ENCODE measurements around the gene RBM6.

The RBM6 gene

DNA sequence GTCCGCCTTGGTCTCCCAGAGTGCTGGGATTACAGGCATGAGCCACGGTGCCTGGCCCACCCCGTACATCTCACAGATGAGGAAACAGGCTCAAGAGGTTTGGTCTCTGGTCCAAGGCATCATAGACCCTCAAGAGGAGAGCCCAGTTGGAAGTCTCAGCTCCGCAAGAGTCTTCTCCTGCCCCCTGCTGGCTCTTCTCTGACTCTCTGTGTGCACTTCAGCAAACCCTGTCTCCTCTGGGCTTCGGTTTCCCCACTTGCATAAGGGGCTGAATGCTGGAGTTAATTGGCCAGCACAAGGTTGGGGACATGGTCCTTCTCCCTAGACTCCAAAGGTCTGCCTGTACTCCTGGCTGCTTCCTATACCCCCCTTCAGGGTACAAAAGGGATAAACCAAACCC is 40.1 kb upstream of the RBM6 start:
- Histone ChIP-seq H3K27ac (ENCODE audit: low read depth, low read length) (no peak overlapping the region), H2BK5ac (ENCODE audit: low read depth, low read length, poor library complexity) (no peak overlapping the region), H3K4me2 (ENCODE audit: low read length) (no peak overlapping the region), H4K8ac (ENCODE audit: low read depth, low read length) (no peak overlapping the region), H2AK5ac (ENCODE audit: low read length) (no peak overlapping the region), H2BK120ac (ENCODE audit: insufficient read depth, low read length, poor library complexity) (no peak overlapping the region), H3K79me1 (ENCODE audit: low read length) (no peaks in the 10 kb centered on the region), H4K91ac (ENCODE audit: low read depth, low read length) (no peak overlapping the region), H3K36me3 (ENCODE audit: control insufficient read depth in 1 of 2, insufficient read depth in 2 of 2, low read length in 2 of 2) (no peaks in the 10 kb centered on the region), H2BK12ac (ENCODE audit: low read length) (no peak overlapping the region), H2AFZ (ENCODE audit: insufficient read depth, low read length, poor library complexity) (no peak overlapping the region), H3K14ac (ENCODE audit: low read length) (no peak overlapping the region), H3K27me3 (ENCODE audit: insufficient read depth, low read length) (no peaks in the 10 kb centered on the region), H3K9ac (ENCODE audit: low read length) (no peak overlapping the region), H3K9me3 (ENCODE audit: insufficient read depth, low read depth, low read length) (peaks cover 2% of the 10 kb centered on the region), H4K12ac (ENCODE audit: low read depth, low read length) (no peak overlapping the region), H3K79me2 (ENCODE audit: control insufficient read depth, insufficient read depth, low read length, poor library complexity) (no peaks in the 10 kb centered on the region), H3K23ac (ENCODE audit: low read length) (no peak overlapping the region), H3K4me3 (ENCODE audit: low read depth, low read length) (no peak overlapping the region), H3K4ac (ENCODE audit: low read depth, low read length) (no peak overlapping the region), H3K18ac (ENCODE audit: low read length) (no peak overlapping the region), H3K4me1 (ENCODE audit: control insufficient read depth in 1 of 2, insufficient read depth in 2 of 2, low read length in 2 of 2) (peaks cover 5 to 8% of the 10 kb centered on the region in 2 experiments)
- no peak for DNase-seq
- WGBS (ENCODE audit: extremely low coverage, insufficient coverage, insufficient read length), result no CpG with 5 or more reads among the region's 5 CpGs

DNA sequence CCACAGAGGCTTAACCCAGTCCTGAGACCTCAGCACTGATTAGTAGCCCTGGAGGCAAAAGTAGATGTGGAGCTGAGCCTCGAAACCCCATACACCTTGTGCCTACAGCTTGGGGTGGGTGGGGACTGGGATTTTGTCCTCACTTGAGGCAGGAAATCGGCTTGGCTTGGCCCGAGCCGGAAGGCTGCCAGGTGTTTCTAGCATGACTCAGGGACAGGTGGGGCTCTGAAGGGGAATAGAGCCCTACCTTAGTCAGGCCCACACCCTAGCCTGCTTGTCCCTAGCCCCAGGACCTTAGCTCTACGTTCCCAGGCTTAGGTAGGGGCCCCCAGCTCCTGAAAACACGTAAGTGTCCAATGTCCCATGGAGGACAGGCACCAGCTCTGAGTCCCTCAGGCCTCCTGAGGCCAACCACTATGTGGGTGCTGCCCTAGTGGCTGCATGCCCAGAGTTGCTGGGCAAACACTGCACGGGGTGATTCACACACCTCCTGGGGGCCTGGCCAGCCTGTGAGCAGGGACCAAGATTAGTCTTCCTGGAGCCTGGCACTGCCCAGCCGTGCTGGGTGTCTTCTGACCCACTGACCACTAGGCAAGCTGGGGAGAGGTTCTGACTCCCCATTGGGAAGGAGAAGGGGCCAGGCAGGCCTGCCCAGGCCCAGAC is 39.3 kb upstream of the RBM6 start:
- Histone ChIP-seq H3K4ac (ENCODE audit: low read depth, low read length) (no peak overlapping the region), H3K79me1 (ENCODE audit: low read length) (no peaks in the 10 kb centered on the region), H3K27ac (ENCODE audit: low read depth, low read length) (no peak overlapping the region), H2BK120ac (ENCODE audit: insufficient read depth, low read length, poor library complexity) (no peak overlapping the region), H3K79me2 (ENCODE audit: control insufficient read depth, insufficient read depth, low read length, poor library complexity) (no peaks in the 10 kb centered on the region), H3K14ac (ENCODE audit: low read length) (no peak overlapping the region), H3K4me2 (ENCODE audit: low read length) (no peak overlapping the region), H4K91ac (ENCODE audit: low read depth, low read length) (no peak overlapping the region), H3K9me3 (ENCODE audit: insufficient read depth, low read depth, low read length) (peaks cover 2% of the 10 kb centered on the region), H2BK5ac (ENCODE audit: low read depth, low read length, poor library complexity) (no peak overlapping the region), H2BK12ac (ENCODE audit: low read length) (no peak overlapping the region), H2AFZ (ENCODE audit: insufficient read depth, low read length, poor library complexity) (no peak overlapping the region), H3K4me3 (ENCODE audit: low read depth, low read length) (no peak overlapping the region), H3K18ac (ENCODE audit: low read length) (no peak overlapping the region), H4K8ac (ENCODE audit: low read depth, low read length) (no peak overlapping the region), H3K23ac (ENCODE audit: low read length) (no peak overlapping the region), H2AK5ac (ENCODE audit: low read length) (no peak overlapping the region), H3K27me3 (ENCODE audit: insufficient read depth, low read length) (no peaks in the 10 kb centered on the region), H3K9ac (ENCODE audit: low read length) (no peak overlapping the region), H3K4me1 (ENCODE audit: control insufficient read depth in 1 of 2, insufficient read depth in 2 of 2, low read length in 2 of 2) (peaks cover 5 to 8% of the 10 kb centered on the region in 2 experiments), H4K12ac (ENCODE audit: low read depth, low read length) (no peak overlapping the region), H3K36me3 (ENCODE audit: control insufficient read depth in 1 of 2, insufficient read depth in 2 of 2, low read length in 2 of 2) (no peaks in the 10 kb centered on the region)
- WGBS (ENCODE audit: extremely low coverage, insufficient coverage, insufficient read length), result no CpG with 5 or more reads among the region's 8 CpGs
- peak; percentile 58 to 74 for DNase-seq

DNA sequence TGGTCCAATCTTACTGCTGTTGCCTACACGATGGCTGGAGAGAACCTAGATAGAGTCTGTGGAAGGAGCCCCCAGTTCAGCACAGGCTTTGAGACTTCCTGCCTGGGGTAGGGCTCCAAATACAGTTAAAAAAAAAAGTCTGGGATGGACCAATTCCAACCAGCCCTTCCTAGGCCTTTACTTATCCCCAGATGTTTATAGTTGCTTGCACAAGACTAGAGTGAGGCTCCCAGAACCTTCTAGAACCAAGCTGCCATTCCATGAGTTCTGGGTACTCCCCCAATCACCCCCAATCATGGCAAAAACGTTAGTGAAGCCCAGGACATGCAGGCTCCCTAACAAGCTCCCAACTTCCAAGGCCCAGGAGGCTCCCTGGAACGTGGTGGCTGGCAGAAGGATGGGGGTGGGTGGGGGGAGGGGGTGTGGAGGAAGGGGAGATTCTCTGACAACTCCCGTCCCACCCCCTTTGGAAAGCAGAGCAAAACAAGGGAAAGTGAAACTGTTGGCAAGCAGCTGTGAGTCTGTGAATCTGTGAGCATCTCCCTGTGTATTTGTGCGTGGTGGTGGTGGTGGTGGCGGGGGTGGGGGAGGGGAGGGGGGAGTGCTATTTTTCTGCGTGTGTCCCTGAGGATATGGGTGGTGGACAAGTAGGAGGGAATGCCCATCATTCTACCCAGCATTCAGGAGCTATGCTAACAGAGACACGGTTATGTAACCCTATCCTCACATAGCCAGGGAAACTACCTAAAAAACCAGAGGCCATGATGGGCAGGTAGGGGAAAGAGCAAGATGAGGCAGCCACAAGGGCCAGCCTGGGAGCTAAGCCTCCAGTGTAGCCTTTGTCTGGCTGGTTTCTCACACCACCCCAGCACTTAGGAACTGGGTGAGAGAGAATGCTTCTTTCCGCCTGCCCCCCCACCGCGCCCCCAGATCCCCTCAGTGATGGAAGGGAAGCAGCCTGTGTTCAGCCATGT is 38.3 kb upstream of the RBM6 start:
- no peak overlapping the region for H3K4me2 ChIP-seq (ENCODE audit: low read length)
- H3K27ac ChIP-seq (ENCODE audit: low read depth, low read length), result no peak overlapping the region
- peaks cover 2% of the 10 kb centered on the region for H3K9me3 ChIP-seq (ENCODE audit: insufficient read depth, low read depth, low read length)
- no peak overlapping the region for H4K8ac ChIP-seq (ENCODE audit: low read depth, low read length)
- H3K27me3 ChIP-seq (ENCODE audit: insufficient read depth, low read length), result no peaks in the 10 kb centered on the region
- DNase-seq, result no peak
- H3K36me3 ChIP-seq (ENCODE audit: control insufficient read depth in 1 of 2, insufficient read depth in 2 of 2, low read length in 2 of 2), result no peaks in the 10 kb centered on the region
- H2BK12ac ChIP-seq (ENCODE audit: low read length), result no peak overlapping the region
- H3K79me2 ChIP-seq (ENCODE audit: control insufficient read depth, insufficient read depth, low read length, poor library complexity), result no peaks in the 10 kb centered on the region
- no peak overlapping the region for H4K91ac ChIP-seq (ENCODE audit: low read depth, low read length)
- no peak overlapping the region for H3K18ac ChIP-seq (ENCODE audit: low read length)
- H3K4ac ChIP-seq (ENCODE audit: low read depth, low read length), result no peak overlapping the region
- no peak overlapping the region for H3K4me3 ChIP-seq (ENCODE audit: low read depth, low read length)
- H2BK120ac ChIP-seq (ENCODE audit: insufficient read depth, low read length, poor library complexity), result no peak overlapping the region
- no peak overlapping the region for H2BK5ac ChIP-seq (ENCODE audit: low read depth, low read length, poor library complexity)
- no peak overlapping the region for H3K9ac ChIP-seq (ENCODE audit: low read length)
- no peak overlapping the region for H3K14ac ChIP-seq (ENCODE audit: low read length)
- no peak overlapping the region for H2AFZ ChIP-seq (ENCODE audit: insufficient read depth, low read length, poor library complexity)
- no peak overlapping the region for H2AK5ac ChIP-seq (ENCODE audit: low read length)
- H3K79me1 ChIP-seq (ENCODE audit: low read length), result no peaks in the 10 kb centered on the region
- no peak overlapping the region for H3K23ac ChIP-seq (ENCODE audit: low read length)
- H4K12ac ChIP-seq (ENCODE audit: low read depth, low read length), result no peak overlapping the region
- H3K4me1 ChIP-seq (ENCODE audit: control insufficient read depth in 1 of 2, insufficient read depth in 2 of 2, low read length in 2 of 2), result peaks cover 5 to 10% of the 10 kb centered on the region in 2 experiments
- WGBS (ENCODE audit: extremely low coverage, insufficient coverage, insufficient read length), result no CpG with 5 or more reads among the region's 11 CpGs

DNA sequence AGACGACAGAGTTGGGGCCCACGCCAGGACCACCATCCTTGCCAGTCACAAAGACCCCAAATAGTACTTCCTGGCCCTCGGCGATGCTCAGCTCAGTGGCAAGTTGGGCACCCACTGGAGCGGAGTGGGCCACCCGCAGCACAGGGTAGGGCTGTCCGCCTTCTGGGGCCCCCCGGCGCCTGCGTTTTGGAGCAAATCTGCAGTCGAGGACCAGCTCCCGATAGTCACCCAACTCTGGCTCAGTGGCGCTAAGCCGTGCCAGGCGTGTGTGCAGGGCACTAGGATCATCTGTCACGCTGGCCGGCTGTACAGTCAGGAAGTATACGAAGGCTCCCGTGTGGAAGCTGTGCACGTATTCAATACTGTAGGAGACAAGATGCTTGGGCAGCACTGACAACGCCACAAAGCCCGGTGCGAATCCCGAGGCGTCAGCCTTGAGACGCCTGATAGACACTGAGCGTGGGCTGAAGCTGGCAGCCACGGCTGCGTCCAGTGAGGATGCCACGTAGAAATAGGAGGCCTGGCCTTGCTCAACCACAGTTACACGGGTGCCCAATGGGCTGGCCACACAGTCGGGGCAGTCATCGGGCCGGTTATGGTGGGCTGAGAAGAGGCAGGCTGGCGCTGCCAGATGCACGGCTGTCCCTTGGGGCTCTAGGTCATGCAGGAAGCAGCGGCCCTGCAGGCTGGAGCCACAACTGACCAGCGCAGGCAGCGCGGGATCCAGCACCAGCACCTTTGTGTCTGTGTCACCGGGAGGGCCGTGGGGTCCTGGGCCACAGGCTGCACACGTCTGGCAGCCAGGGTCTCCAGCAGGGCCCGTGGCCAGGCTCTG is 37.2 kb upstream of the RBM6 start:
- no CpG with 5 or more reads among the region's 44 CpGs for WGBS (ENCODE audit: extremely low coverage, insufficient coverage, insufficient read length)
- Histone ChIP-seq H4K91ac (ENCODE audit: low read depth, low read length) (no peak overlapping the region), H3K14ac (ENCODE audit: low read length) (no peak overlapping the region)

More for the DNA sequence above, 37.2 kb upstream of the RBM6 start:
- Histone ChIP-seq H4K12ac (ENCODE audit: low read depth, low read length) (no peak overlapping the region), H2AK5ac (ENCODE audit: low read length) (no peak overlapping the region), H3K9ac (ENCODE audit: low read length) (no peak overlapping the region), H3K4me2 (ENCODE audit: low read length) (no peak overlapping the region), H3K27me3 (ENCODE audit: insufficient read depth, low read length) (no peaks in the 10 kb centered on the region), H3K4me1 (ENCODE audit: control insufficient read depth in 1 of 2, insufficient read depth in 2 of 2, low read length in 2 of 2) (peaks cover 5 to 10% of the 10 kb centered on the region in 2 experiments), H3K23ac (ENCODE audit: low read length) (no peak overlapping the region), H3K4me3 (ENCODE audit: low read depth, low read length) (no peak overlapping the region), H3K79me1 (ENCODE audit: low read length) (no peaks in the 10 kb centered on the region), H3K36me3 (ENCODE audit: control insufficient read depth in 1 of 2, insufficient read depth in 2 of 2, low read length in 2 of 2) (no peaks in the 10 kb centered on the region), H4K8ac (ENCODE audit: low read depth, low read length) (no peak overlapping the region), H3K18ac (ENCODE audit: low read length) (no peak overlapping the region), H2BK5ac (ENCODE audit: low read depth, low read length, poor library complexity) (no peak overlapping the region), H3K79me2 (ENCODE audit: control insufficient read depth, insufficient read depth, low read length, poor library complexity) (no peaks in the 10 kb centered on the region), H3K27ac (ENCODE audit: low read depth, low read length) (no peak overlapping the region), H2BK120ac (ENCODE audit: insufficient read depth, low read length, poor library complexity) (no peak overlapping the region), H3K4ac (ENCODE audit: low read depth, low read length) (no peak overlapping the region), H2AFZ (ENCODE audit: insufficient read depth, low read length, poor library complexity) (no peak overlapping the region), H2BK12ac (ENCODE audit: low read length) (no peak overlapping the region), H3K9me3 (ENCODE audit: insufficient read depth, low read depth, low read length) (peaks cover 2% of the 10 kb centered on the region)
- no peak for DNase-seq
